Ectodermal cell (in vitro differentiated cells): ENCODE data around the gene IQGAP3.

Experiments
- H3K27ac ChIP-seq: 2 replicates; pipeline ENCODE4 v1.7.0; 2013; ENCODE audit warnings: mild to moderate bottlenecking, low read depth, low read length; ENCODE audit not compliant: insufficient read depth, poor library complexity, severe bottlenecking
- H3K27me3 ChIP-seq: 2 replicates; pipeline ENCODE4 v1.7.0; 2013; ENCODE audit warnings: mild to moderate bottlenecking, low read length; ENCODE audit not compliant: insufficient read depth, control insufficient read depth, poor library complexity, severe bottlenecking
- H3K36me3 ChIP-seq: one replicate; pipeline ENCODE4 v1.7.0; 2013; ENCODE audit warnings: low read length; ENCODE audit not compliant: control insufficient read depth, insufficient read depth
- H3K4me1 ChIP-seq: one replicate; pipeline ENCODE4 v1.7.0; 2013; ENCODE audit warnings: low read length; ENCODE audit not compliant: control insufficient read depth, insufficient read depth
- H3K4me3 ChIP-seq: 2 replicates; pipeline ENCODE4 v1.7.0; 2013; ENCODE audit warnings: low read depth, low read length, control low read depth; ENCODE audit not compliant: insufficient read depth
- H3K9me3 ChIP-seq: 2 replicates; pipeline ENCODE4 v1.7.0; 2013; ENCODE audit warnings: mild to moderate bottlenecking, low read length, moderate library complexity; ENCODE audit not compliant: control insufficient read depth
- WGBS, 2 experiments: methylation state at CpG; one replicate each; pipeline ENCODE4 v1.1.7; 2013; ENCODE audit warnings: missing lambda C conversion rate in 2 of 2; 5-methylcytosine and 5-hydroxymethylcytosine counted together

The IQGAP3 gene

GRCh38 chr1:156513185-156513584, 59.2 kb downstream of the IQGAP3 start:
- Histone ChIP-seq H3K9me3 (no peaks in the 10 kb centered on the region), H3K27me3 (no peaks in the 10 kb centered on the region), H3K4me1 (no peaks in the 10 kb centered on the region), H3K4me3 (no peak overlapping the region), H3K36me3 (no peaks in the 10 kb centered on the region), H3K27ac (no peak overlapping the region)
- 94 to 95% methylated on average over 9 of the region's 9 CpGs for WGBS, 2 experiments

- no peak overlapping the region for H3K27ac ChIP-seq
- H3K27me3 ChIP-seq, result no peaks in the 10 kb centered on the region
- no peak overlapping the region for H3K4me3 ChIP-seq
- no peaks in the 10 kb centered on the region for H3K9me3 ChIP-seq
- H3K4me1 ChIP-seq, result no peaks in the 10 kb centered on the region
- no peaks in the 10 kb centered on the region for H3K36me3 ChIP-seq
- WGBS, 2 experiments, result 90 to 94% methylated on average over 7 of the region's 7 CpGs
Measured at GRCh38 chr1:156511644-156512043, 60.7 kb downstream of the IQGAP3 start.

GRCh38 chr1:156510709-156511108, 61.7 kb downstream of the IQGAP3 start:
- no peaks in the 10 kb centered on the region for H3K4me1 ChIP-seq
- 88 to 93% methylated on average over 13 of the region's 13 CpGs for WGBS, 2 experiments
- H3K27ac ChIP-seq, result no peak overlapping the region
- H3K4me3 ChIP-seq, result no peak overlapping the region
- no peaks in the 10 kb centered on the region for H3K9me3 ChIP-seq
- H3K27me3 ChIP-seq, result no peaks in the 10 kb centered on the region
- no peaks in the 10 kb centered on the region for H3K36me3 ChIP-seq

- Histone ChIP-seq H3K27me3 (no peaks in the 10 kb centered on the region), H3K4me3 (no peak overlapping the region), H3K36me3 (no peaks in the 10 kb centered on the region), H3K4me1 (peaks cover 3% of the 10 kb centered on the region), H3K9me3 (no peaks in the 10 kb centered on the region), H3K27ac (no peak overlapping the region)
- WGBS, 2 experiments, result 79 to 84% methylated on average over 9 of the region's 9 CpGs
Measured at GRCh38 chr1:156509424-156510034, 62.8 kb downstream of the IQGAP3 start.

GRCh38 chr1:156508955-156509234, 63.5 kb downstream of the IQGAP3 start:
- no peaks in the 10 kb centered on the region for H3K36me3 ChIP-seq
- H3K4me1 ChIP-seq, result peaks cover 9% of the 10 kb centered on the region
- no peak overlapping the region for H3K27ac ChIP-seq
- H3K4me3 ChIP-seq, result no peak overlapping the region
- 89 to 93% methylated on average over 2 of the region's 2 CpGs for WGBS, 2 experiments
- no peaks in the 10 kb centered on the region for H3K27me3 ChIP-seq
- H3K9me3 ChIP-seq, result no peaks in the 10 kb centered on the region

- Histone ChIP-seq H3K9me3 (no peaks in the 10 kb centered on the region), H3K4me1 (peaks cover 15% of the 10 kb centered on the region), H3K36me3 (no peaks in the 10 kb centered on the region), H3K4me3 (no peak overlapping the region), H3K27me3 (no peaks in the 10 kb centered on the region), H3K27ac (no peak overlapping the region)
- WGBS, 2 experiments, result 91 to 93% methylated on average over 7 of the region's 7 CpGs
Measured at GRCh38 chr1:156508205-156508954, 64.0 kb downstream of the IQGAP3 start.

- 86 to 99% methylated on average over 2 of the region's 2 CpGs for WGBS, 2 experiments
- peaks cover 6% of the 10 kb centered on the region for H3K27me3 ChIP-seq
- H3K4me1 ChIP-seq, result peaks cover 27% of the 10 kb centered on the region
- no peak overlapping the region for H3K4me3 ChIP-seq
- H3K9me3 ChIP-seq, result no peaks in the 10 kb centered on the region
- no peak overlapping the region for H3K27ac ChIP-seq
- H3K36me3 ChIP-seq, result no peaks in the 10 kb centered on the region
Measured at GRCh38 chr1:156506450-156506849, 65.9 kb downstream of the IQGAP3 start.

GRCh38 chr1:156505679-156506298, 66.6 kb downstream of the IQGAP3 start:
- peaks cover 6% of the 10 kb centered on the region for H3K27me3 ChIP-seq
- H3K4me3 ChIP-seq, result peak overlapping the region; percentile 33
- WGBS, 2 experiments, result 91 to 92% methylated on average over 19 of the region's 21 CpGs
- H3K9me3 ChIP-seq, result no peaks in the 10 kb centered on the region
- H3K27ac ChIP-seq, result no peak overlapping the region
- H3K36me3 ChIP-seq, result no peaks in the 10 kb centered on the region
- H3K4me1 ChIP-seq, result peaks cover 27% of the 10 kb centered on the region

- H3K27ac ChIP-seq, result peak overlapping the region; percentile 62
- H3K9me3 ChIP-seq, result no peaks in the 10 kb centered on the region
- H3K27me3 ChIP-seq, result peaks cover 6% of the 10 kb centered on the region
- H3K4me3 ChIP-seq, result peak overlapping the region; percentile 33
- H3K36me3 ChIP-seq, result no peaks in the 10 kb centered on the region
- 8 to 9% methylated on average over 45 of the region's 45 CpGs for WGBS, 2 experiments
- H3K4me1 ChIP-seq, result peaks cover 27% of the 10 kb centered on the region
Measured at GRCh38 chr1:156504821-156505678, 67.3 kb downstream of the IQGAP3 start.

GRCh38 chr1:156504438-156504813, 67.9 kb downstream of the IQGAP3 start:
- Histone ChIP-seq H3K4me1 (peaks cover 27% of the 10 kb centered on the region), H3K36me3 (no peaks in the 10 kb centered on the region), H3K9me3 (no peaks in the 10 kb centered on the region), H3K27me3 (peaks cover 6% of the 10 kb centered on the region), H3K4me3 (no peak overlapping the region), H3K27ac (no peak overlapping the region)
- WGBS, 2 experiments, result 59 to 71% methylated on average over 5 of the region's 5 CpGs
